AG09309 (cell line): ENCODE measurements around the gene PRXL2B.

ENCODE experiments used
- DNase-seq: peaks from one replicate; pipeline ENCODE4 v3.0.0-alpha.2; 2010; ENCODE audit warnings: low read depth
- H3K4me3 ChIP-seq: 2 replicates; pipeline ENCODE4 v1.5.1; 2011; ENCODE audit warnings: mild to moderate bottlenecking, low read depth, low read length, moderate library complexity; ENCODE audit not compliant: control insufficient read depth
- TF ChIP-seq, protein P1 (sequence below): IDR thresholded peaks from 2 replicates; pipeline ENCODE4 v1.5.1; 2011; ENCODE audit warnings: mild to moderate bottlenecking, low read depth, low read length, inconsistent platforms; ENCODE audit not compliant: insufficient read depth, control insufficient read depth; ENCODE audit errors: missing control alignments

The PRXL2B gene

DNA sequence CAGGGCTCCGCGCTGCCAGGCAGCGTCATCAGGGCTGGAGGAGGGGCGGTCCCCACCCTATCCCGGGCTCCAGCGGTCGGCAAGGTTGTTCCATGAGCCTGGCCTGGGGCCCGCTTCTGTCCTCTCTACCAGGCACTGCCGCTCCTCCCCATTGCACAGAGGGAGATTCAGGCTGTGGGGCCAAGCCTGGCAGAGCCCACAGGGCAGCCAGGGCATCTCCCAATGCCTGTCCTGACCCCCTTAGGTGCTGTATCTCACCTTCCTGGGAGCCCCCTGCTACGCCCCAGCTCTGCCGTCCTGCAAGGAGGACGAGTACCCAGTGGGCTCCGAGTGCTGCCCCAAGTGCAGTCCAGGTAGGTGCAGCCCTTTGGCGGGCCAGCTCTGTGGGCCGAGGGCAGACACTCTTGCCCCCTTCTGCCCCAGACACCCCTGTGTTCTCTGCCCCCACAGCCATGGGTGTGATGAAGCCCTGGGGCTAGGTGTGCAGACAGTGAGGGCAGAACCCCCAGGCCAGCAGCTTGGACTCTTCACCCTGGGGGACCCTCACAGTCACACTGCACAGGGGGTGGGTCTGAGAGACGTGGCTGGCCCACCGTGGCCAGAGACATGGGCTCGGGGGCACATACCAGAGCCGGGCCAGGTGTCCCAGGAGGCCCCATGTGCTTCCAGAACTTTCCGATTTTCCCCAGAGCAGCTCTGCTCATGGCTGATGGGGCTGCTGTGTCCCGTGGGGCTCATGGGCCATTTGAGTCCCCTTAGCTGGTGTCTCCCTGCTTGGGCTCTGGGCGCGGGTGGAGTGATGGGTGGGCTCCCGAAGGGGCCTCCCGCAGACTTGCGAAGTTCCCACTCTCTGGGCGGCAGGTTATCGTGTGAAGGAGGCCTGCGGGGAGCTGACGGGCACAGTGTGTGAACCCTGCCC lies 28.8 kb upstream of the PRXL2B start:
- TF ChIP-seq, protein P1, sequence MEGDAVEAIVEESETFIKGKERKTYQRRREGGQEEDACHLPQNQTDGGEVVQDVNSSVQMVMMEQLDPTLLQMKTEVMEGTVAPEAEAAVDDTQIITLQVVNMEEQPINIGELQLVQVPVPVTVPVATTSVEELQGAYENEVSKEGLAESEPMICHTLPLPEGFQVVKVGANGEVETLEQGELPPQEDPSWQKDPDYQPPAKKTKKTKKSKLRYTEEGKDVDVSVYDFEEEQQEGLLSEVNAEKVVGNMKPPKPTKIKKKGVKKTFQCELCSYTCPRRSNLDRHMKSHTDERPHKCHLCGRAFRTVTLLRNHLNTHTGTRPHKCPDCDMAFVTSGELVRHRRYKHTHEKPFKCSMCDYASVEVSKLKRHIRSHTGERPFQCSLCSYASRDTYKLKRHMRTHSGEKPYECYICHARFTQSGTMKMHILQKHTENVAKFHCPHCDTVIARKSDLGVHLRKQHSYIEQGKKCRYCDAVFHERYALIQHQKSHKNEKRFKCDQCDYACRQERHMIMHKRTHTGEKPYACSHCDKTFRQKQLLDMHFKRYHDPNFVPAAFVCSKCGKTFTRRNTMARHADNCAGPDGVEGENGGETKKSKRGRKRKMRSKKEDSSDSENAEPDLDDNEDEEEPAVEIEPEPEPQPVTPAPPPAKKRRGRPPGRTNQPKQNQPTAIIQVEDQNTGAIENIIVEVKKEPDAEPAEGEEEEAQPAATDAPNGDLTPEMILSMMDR: no peak
- no peak overlapping the region for H3K4me3 ChIP-seq
- no peak for DNase-seq

DNA sequence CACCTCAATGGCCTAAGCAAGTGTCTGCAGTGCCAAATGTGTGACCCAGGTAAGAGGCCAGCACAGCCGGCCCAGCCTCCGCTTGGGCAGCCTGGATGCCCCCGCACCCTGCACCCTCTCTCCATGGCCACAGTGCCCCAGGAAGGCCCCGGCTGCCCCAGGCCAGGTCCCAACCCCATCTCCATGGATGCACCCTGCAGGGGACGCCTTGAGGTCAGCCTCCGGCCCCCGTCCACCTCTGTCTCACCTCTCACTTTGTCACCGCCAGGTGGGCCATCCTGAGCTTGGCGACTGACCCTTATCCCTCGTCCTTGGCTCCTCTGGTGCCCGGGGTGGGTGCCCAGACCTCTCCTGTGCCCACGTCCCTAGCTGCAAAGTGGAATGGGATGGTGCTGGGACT lies 28.2 kb upstream of the PRXL2B start:
- H3K4me3 ChIP-seq: no peak overlapping the region
- TF ChIP-seq, protein P1: no peak
- DNase-seq: no peak

DNA sequence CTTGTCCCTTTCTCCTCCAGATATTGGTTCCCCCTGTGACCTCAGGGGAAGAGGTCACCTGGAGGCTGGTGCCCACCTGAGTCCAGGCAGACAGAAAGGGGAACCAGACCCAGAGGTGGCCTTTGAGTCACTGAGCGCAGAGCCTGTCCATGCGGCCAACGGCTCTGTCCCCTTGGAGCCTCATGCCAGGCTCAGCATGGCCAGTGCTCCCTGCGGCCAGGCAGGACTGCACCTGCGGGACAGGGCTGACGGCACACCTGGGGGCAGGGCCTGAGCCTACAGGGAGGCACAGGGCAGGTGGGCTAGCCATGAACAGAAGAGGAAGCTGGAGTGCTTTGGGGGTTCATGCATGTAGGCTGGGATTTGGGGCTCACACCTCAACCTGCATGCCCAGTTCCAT lies 27.7 kb upstream of the PRXL2B start:
- TF ChIP-seq, protein P1: no peak
- no peak for DNase-seq
- no peak overlapping the region for H3K4me3 ChIP-seq

DNA sequence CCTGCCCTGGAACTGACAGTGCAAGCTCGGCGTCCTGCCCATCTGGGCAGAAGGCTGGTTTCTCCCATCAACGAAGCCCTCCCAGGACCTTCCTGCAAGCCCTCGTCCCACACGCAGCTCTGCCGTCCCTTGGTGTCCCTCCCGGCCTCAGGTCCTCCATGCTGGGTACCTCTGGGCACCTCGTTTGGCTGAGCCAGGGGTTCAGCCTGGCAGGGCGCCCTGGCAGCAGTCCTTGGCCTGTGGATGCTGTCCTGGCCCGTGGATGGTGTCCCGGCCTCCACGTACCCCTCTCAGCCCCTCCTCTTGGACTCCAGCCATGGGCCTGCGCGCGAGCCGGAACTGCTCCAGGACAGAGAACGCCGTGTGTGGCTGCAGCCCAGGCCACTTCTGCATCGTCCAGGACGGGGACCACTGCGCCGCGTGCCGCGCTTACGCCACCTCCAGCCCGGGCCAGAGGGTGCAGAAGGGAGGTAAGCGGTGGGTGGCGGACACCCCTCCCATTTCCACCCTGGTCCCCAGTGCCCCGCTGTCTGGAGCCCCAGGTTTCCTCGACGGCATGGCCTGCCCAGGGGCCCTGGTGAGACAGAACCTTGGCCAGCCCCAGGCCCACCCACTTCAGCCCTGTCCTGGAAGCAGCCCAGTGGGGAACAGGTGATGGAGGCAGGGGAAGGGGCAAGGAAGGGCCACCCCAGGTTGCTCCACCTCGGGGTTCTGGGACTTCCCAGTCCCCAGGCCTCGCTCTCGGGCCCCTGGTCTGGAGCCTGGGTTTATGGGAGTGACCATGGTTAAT lies 26.9 kb upstream of the PRXL2B start:
- H3K4me3 ChIP-seq: no peak overlapping the region
- TF ChIP-seq, protein P1: no peak
- DNase-seq: no peak

DNA sequence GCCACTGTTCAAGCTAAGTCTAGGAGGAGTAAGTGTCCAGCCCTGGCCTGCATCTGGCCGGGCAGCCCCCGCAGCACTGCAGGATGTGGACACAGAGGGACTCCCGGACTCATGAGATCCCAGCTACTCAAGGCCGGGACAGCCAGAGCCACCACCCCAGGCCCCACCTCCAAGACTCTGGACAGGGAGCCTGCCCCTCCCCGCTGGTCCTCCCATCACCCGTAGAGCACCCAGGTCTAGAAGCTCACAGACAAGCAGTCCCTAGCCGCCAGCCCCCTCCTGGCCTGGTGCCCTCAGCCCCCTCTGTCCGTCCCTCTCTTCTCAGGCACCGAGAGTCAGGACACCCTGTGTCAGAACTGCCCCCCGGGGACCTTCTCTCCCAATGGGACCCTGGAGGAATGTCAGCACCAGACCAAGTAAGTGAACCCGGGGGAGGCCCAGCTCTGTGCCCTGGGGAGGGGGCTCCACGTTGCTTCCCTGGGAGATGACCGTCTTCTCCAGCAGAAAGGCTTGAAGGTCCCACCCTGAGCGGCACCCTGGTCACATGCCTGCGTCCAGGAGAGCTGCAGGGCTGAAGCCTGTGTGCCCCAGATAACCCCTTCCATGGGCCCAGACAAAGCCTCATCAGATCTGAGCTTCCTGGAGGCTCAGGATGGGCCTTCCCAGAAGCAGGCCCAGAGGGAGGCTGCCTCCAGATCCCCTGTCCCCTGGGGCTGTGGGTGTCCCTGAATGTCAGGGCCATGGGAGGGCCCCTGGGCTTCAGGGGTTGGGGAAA lies 26.1 kb upstream of the PRXL2B start:
- TF ChIP-seq, protein P1: no peak
- DNase-seq: no peak
- H3K4me3 ChIP-seq: no peak overlapping the region

DNA sequence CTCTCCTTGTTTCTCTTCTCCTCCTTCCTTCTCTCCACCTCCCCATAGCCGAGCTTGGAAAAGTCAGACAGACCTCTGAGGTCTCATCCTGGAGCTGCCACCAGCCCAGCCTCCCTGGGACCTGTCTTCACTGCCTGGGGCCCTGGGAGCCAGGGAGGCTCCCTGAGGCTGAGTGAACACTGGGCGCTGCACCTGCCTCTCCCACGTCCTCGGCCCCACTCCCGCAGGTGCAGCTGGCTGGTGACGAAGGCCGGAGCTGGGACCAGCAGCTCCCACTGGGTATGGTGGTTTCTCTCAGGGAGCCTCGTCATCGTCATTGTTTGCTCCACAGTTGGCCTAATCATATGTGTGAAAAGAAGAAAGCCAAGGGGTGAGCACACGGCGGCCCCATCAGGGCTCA lies 25.1 kb upstream of the PRXL2B start:
- TF ChIP-seq, protein P1: no peak

More for the DNA sequence above, 25.1 kb upstream of the PRXL2B start:
- H3K4me3 ChIP-seq: no peak overlapping the region
- no peak for DNase-seq
